DMS79 treated with DMSO at 0.1 percent for 48 hours (cell line): Measurements from ENCODE around the gene CT45A1.
"Not testable (repeated sequence)": the region's sequence is repeated elsewhere in the genome, so short reads cannot be mapped to it uniquely, and the experiment has no call there.

Source experiments
- DNase-seq: peaks from one replicate; lab custom pipeline; 2025; lab: John Stamatoyannopoulos, UW

Gene CT45A1, protein sequence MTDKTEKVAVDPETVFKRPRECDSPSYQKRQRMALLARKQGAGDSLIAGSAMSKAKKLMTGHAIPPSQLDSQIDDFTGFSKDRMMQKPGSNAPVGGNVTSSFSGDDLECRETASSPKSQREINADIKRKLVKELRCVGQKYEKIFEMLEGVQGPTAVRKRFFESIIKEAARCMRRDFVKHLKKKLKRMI

DNA sequence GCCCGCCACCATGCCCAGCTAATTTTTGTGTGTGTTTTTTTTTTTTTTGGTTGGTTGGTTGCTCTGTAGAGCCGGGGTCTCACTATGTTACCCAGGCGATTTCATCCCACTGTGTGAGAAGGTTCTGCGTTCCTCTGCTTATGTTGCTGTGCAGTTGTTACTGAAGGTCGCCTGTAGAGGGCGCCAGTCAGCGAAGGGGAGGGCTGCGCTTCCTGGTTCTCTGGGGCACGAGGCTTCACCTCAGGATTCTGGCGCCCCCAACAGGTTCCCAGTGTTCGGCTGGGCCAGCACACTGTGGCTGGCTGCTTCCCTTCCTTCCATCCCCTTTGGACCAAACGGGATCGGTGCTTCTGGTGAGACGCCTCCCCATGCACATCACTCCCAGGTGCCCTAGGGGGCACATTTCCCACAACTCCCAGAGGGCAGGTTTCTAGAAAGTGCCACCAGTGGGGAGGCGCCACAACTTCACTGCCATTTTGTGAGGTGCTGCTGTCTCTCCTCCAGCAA, at the start of gene CT45A1:
CT45A1 (plus strand) TSS at position 457 of the 507 bp plus-strand sequence. CDS start 5,302 bp downstream, outside the sequence.
- not testable (repeated sequence) for DNase-seq

DNA sequence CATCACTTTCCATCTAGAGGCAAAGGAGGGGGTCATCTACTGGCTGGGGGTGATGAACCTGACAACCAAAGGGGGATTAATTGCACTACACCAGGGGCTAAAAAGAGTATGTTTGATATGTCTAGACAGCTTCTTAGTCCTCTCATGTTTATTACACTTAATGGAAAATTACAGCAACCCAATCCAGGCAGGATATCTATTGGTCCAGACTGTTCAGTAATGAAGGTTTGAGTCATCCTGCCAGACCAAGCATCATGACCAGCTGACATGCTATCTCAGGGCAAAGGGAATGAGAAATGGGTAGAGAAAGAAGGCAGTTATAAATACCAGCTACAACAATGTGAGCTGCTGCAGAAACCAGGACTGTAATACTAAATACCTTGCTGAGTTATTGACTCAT, 40.5 kb upstream of the CT45A1 start:
- DNase-seq = not testable (repeated sequence)

DNA sequence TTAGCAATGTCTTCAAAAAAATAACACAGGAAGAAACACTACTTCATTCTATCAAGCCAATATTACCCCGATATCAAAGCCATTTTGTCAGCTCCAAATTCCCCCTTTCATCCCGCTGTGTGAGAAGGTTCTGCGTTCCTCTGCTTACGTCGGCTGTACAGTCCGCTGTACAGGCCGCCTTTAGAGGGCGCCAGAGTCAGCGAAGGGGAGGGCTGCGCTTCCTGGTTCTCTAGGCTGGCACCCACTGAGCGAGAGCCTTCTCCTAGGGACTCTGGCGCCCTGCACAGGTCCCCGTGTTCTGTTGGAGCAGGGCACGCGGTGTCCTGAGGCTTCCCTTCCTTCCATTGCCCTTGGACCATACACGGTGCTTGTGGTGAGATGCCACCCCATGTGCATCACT, 25.3 kb upstream of the CT45A1 start:
- no peak for DNase-seq

GRCh38 chrX:135695471-135695870, 18.0 kb upstream of the CT45A1 start:
- DNase-seq = no peak

DNA sequence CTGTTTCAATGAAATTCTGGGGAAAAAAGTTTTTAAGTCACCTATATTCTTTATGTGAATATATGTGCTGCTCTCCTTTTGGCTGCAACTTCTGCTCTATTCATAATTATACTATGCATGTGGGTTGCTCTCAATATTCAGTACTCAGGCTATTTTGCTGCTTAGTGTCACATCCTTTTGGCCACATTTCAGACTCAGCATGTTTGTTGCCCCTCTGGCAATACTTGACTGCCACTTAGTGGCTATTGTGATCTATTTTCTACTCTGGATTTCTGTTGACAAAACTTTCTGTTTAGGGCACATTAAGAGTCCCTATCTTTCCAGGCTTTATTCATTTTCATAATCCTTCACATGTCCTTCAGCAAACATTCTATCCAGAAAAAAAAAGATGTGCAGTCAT, 15.8 kb upstream of the CT45A1 start:
- no peak for DNase-seq

DNA sequence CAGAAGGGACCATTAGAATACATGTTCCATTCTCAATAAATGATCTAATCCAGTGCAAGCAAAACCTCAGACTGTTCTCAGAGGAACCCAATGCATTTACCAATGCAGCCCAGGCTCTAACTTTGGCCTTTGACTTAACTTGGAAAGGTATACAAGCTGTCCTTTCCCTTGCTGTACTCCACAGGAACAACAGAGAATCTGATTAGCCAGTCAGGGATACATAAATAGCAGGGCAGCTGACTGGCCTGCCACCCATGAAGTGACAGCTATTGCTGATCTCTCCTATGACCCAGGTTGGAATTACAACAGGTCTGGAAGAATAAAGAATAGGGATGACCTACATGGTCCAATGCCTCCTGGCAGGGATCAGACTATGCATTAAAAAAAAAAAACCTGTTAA, 14.5 kb upstream of the CT45A1 start:
- no peak for DNase-seq

GRCh38 chrX:135707880-135708279, 5.6 kb upstream of the CT45A1 start:
- no peak for DNase-seq

DNA sequence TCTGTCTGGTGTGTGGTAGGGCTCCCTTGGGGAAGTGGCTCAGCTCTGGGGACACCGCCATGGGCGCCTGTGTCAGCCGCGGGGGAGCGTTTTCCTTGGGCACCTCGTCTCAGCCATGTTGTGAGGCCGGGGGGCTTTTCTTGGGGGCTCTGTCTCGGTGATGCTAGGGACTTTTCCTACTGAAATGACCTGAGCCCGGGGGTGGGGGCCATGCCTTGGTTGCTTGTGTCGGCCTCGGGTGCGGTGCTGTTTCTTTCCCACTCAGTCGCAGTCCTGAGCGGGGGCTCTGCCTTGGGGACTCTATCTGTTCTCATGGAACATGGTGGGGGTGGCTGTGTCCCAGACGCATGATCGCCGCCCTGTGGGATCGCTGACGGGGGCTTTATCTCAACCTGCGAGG, 356 bp downstream of the CT45A1 start:
- no peak for DNase-seq

GRCh38 chrX:135734666-135735065, 21.2 kb downstream of the CT45A1 start:
- DNase-seq = not testable (repeated sequence)

DNA sequence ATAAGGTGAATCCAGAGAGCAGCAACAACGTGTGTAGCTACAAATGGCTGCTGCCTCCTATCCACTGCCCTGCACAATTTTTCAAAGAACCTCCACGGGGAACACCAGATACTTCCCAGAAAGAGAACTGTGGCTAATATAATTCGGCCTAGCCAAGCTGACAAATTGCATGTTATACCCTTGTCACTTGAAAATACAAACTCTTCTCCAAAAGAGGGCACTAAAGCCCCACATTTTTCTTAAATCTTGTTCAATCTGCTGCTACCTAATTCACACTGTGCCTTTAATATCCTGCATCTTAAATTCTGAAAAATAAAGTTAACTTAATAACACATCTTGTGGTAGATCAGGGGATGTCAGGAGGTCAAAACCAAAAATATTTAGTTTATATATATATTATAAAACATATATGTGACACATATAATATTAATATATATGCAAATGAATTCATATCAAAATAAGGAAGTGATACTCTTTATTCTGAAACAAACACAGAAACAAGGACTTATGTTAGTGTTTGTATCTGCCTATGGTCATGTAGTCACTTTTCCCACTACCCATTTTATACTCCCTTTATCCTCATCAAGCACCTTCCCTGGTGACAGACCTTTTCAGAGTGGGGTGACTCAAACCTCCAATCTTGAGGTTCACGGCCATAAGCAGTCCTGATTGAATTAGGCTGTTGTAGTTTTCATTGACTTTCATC, 24.1 kb downstream of the CT45A1 start:
- DNase-seq = no peak

- no peak for DNase-seq
Measured at GRCh38 chrX:135740681-135741149, 27.3 kb downstream of the CT45A1 start.

GRCh38 chrX:135741192-135741715, 27.8 kb downstream of the CT45A1 start:
- DNase-seq = no peak

DNA sequence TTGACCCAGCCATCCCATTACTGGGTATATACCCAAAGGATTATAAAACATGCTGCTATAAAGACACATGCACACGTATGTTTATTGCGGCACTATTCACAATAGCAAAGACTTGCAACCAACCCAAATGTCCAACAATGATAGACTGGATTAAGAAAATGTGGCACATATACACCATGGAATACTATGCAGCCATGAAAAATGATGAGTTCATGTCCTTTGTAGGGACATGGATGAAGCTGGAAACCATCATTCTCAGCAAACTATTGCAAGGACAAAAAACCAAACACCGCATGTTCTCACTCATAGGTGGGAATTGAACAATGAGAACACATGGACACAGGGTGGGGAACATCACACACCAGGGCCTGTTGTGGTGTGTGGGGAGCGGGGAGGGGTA, 31.3 kb downstream of the CT45A1 start:
- not testable (repeated sequence) for DNase-seq

DNA sequence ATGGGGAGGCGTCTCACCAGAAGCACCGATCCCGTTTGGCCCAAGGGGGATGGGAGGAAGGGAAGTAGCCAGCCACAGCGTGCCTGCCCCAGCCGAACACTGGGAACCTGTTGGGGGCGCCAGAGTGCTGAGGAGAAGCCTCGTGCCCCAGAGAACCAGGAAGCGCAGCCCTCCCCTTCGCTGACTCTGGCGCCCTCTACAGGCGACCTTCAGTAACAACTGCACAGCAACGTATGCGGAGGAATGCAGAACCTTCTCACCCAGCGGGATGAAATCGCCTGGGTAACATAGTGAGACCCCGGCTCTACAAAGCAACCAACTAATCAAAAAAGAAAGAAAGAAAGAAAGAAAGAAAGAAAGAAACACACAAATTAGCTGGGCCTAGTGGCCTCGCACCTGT, 54.7 kb downstream of the CT45A1 start, which contains the start of gene CT45A3:
CT45A3 (minus strand) TSS at position 101 of the 400 bp plus-strand sequence. CDS start 3,747 bp downstream, outside the sequence.
- not testable (repeated sequence) for DNase-seq
